Myocyte (in vitro differentiated cells): ENCODE data around the gene SERPINA3. TPM values are rescaled to one million over a fixed set of nuclear protein-coding genes. Genes with fewer than 3 reads are reported as not detected.
"Not testable (repeated sequence)": the region's sequence is repeated elsewhere in the genome, so short reads cannot be mapped to it uniquely, and the experiment has no call there.

Experiments used
- DNase-seq: peaks from one replicate; pipeline ENCODE4 v3.0.0-alpha.2; 2012; ENCODE audit warnings: low read depth
- total RNA-seq: library from RNA; depleted of rRNA; stranded (reverse); fragments of >200 nt; gene quantifications from 2 replicates; pipeline ENCODE4 v1.2.3, GENCODE V29; 2014

SERPINA3 gene
- total RNA-seq, 1 donor from 2014 or later: 1.7 TPM

- DNase-seq: no peak
Measured at GRCh38 chr14:94584591-94585280, 27.5 kb upstream of the SERPINA3 start.

- DNase-seq: no peak
Measured at GRCh38 chr14:94586635-94587034, 25.6 kb upstream of the SERPINA3 start.

- DNase-seq: no peak
Measured at GRCh38 chr14:94588311-94588710, 23.9 kb upstream of the SERPINA3 start.

- no peak for DNase-seq
Measured at GRCh38 chr14:94591073-94591472, 21.1 kb upstream of the SERPINA3 start.

- DNase-seq: no peak
Measured at GRCh38 chr14:94591871-94592270, 20.3 kb upstream of the SERPINA3 start.

GRCh38 chr14:94592457-94592856 lies 19.7 kb upstream of the SERPINA3 start:
- no peak for DNase-seq

- DNase-seq: peak; percentile 22
Measured at GRCh38 chr14:94593376-94593748, 18.8 kb upstream of the SERPINA3 start.

GRCh38 chr14:94593749-94594431 lies 18.3 kb upstream of the SERPINA3 start:
- no peak for DNase-seq

GRCh38 chr14:94594441-94594840 lies 17.8 kb upstream of the SERPINA3 start:
- DNase-seq: no peak

GRCh38 chr14:94595912-94596311 lies 16.3 kb upstream of the SERPINA3 start:
- DNase-seq: no peak

GRCh38 chr14:94596361-94596760 lies 15.8 kb upstream of the SERPINA3 start:
- DNase-seq: no peak

- no peak for DNase-seq
Measured at GRCh38 chr14:94597788-94598187, 14.4 kb upstream of the SERPINA3 start.

GRCh38 chr14:94598506-94598815 lies 13.7 kb upstream of the SERPINA3 start:
- DNase-seq: no peak

GRCh38 chr14:94598816-94599655 lies 13.2 kb upstream of the SERPINA3 start:
- peak; percentile 47 for DNase-seq

- no peak for DNase-seq
Measured at GRCh38 chr14:94599656-94600004, 12.6 kb upstream of the SERPINA3 start.

- DNase-seq: no peak
Measured at GRCh38 chr14:94600148-94600545, 12.0 kb upstream of the SERPINA3 start.

- DNase-seq: peak; percentile 75
Measured at GRCh38 chr14:94601884-94602391, 10.3 kb upstream of the SERPINA3 start.

- no peak for DNase-seq
Measured at GRCh38 chr14:94602722-94603121, 9.5 kb upstream of the SERPINA3 start.

- no peak for DNase-seq
Measured at GRCh38 chr14:94605361-94605760, 6.8 kb upstream of the SERPINA3 start.

GRCh38 chr14:94608966-94609365 lies 3.2 kb upstream of the SERPINA3 start:
- not testable (repeated sequence) for DNase-seq

GRCh38 chr14:94611179-94611578 lies 1.0 kb upstream of the SERPINA3 start:
- DNase-seq: no peak
